ENCODE data around the gene NTRK2. TPM values are rescaled to one million over a fixed set of nuclear protein-coding genes. Genes with fewer than 3 reads are reported as not detected.

The NTRK2 gene
- total and polyA plus RNA-seq, 2 experiments from 2014 or later: 0.03 TPM; not detected in 1

- Histone ChIP-seq H3K27me3 (ENCODE audit: insufficient read depth) (no peaks in the 10 kb centered on the region), H3K9me2 (ENCODE audit: insufficient read depth) (peaks cover 7% of the 10 kb centered on the region; the same call in 1 of the 2 replicates), H3F3A (replicated peaks; ENCODE audit: low read depth) (no peaks in the 10 kb centered on the region), H3K4me2 (no peak overlapping the region), H3K27ac (ENCODE audit: low read depth) (no peak overlapping the region), H3K36me3 (ENCODE audit: insufficient read depth) (no peaks in the 10 kb centered on the region), H3K4me1 (ENCODE audit: insufficient read depth) (peaks cover 17% of the 10 kb centered on the region), H4K20me1 (replicated peaks; ENCODE audit: insufficient read depth) (no peaks in the 10 kb centered on the region), H2AFZ (no peak overlapping the region), H3K4me3 (no peak overlapping the region), H3K79me2 (replicated peaks; ENCODE audit: insufficient read depth) (no peaks in the 10 kb centered on the region)
- Mint-ChIP-seq H3K4me1 (peaks cover 18% of the 10 kb centered on the region; the same call in 2 of the 3 replicates), H3K27me3 (ENCODE audit: insufficient read depth, low read depth, poor library complexity) (peaks cover 2% of the 10 kb centered on the region), H3K27ac (no peak overlapping the region), H3K36me3 (ENCODE audit: low read depth) (peaks cover 14% of the 10 kb centered on the region), H3K9me3 (peaks cover 26% of the 10 kb centered on the region), H3K4me3 (no peak overlapping the region)
- ATAC-seq: peak; percentile 86
- DNase-seq (ENCODE audit: low spot score): peak; percentile 32
- TF ChIP-seq ZNF114 (CRISPR knock-in tag; IDR thresholded peaks at IDR 0.05) (no peak), CREB1 (CRISPR knock-in tag; IDR thresholded peaks at IDR 0.05; ENCODE audit: low read depth) (no peak), NANOG (IDR thresholded peaks at IDR 0.05; ENCODE audit: borderline replicate concordance) (no peak), JUNB (IDR thresholded peaks at IDR 0.05; ENCODE audit: unreplicated experiment) (no peak), CTCF (conservative IDR thresholded peaks at IDR 0.05; ENCODE audit: low read depth in 2 of 2) (no peak), ZNF462 (CRISPR knock-in tag; IDR thresholded peaks at IDR 0.05) (0 out of 2 replicates have a peak, but pooled peaks have one; percentile 39)
These were observed 332.4 kb downstream of the NTRK2 start for GRCh38 chr9:85001925-85002324.

Measured in GM23338 (cell line).